Measurements from ENCODE around the gene DPP6. TPM values are rescaled to one million over a fixed set of nuclear protein-coding genes. Genes with fewer than 3 reads are reported as not detected.

DPP6 gene
- total RNA-seq, 1 donor from 2014 or later = 0.48 TPM

DNA sequence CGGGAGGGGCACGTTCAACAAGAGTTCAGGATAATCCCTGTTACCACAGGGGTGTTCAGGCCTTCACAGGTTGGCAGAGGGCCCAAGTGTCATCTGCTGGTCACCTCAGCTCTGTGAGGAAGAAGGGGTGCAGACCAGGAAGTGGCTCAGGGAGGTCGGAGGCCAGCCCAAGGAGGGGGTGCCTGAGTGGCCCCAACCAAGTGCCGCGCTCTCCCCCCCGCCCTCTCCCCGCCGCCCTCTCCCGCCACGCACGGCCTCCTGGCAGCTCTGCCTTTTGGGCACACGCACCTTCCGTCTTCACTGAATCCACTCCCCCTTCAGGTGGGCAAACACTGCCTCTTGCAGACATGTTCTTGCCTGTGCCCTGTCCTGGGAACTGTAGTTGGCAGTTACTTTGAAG lies 705.6 kb downstream of the DPP6 start:
- H3K27ac ChIP-seq (ENCODE audit: low read depth, low read length) = no peak overlapping the region
- Mint-ChIP-seq H3K4me1 (ENCODE audit: low read depth, unreplicated experiment) (peaks cover 3% of the 10 kb centered on the region), H3K27ac (ENCODE audit: unreplicated experiment) (no peak overlapping the region), H3K27me3 (ENCODE audit: low read depth, unreplicated experiment) (peaks cover 6% of the 10 kb centered on the region), H3K9me3 (ENCODE audit: unreplicated experiment) (peaks cover 6% of the 10 kb centered on the region), H3K36me3 (ENCODE audit: low read depth, unreplicated experiment) (peaks cover 2% of the 10 kb centered on the region), H3K4me3 (ENCODE audit: unreplicated experiment) (no peak overlapping the region)
- no peaks in the 10 kb centered on the region for H4K20me1 ChIP-seq (ENCODE audit: insufficient read depth, low read length)
- no peak overlapping the region for H3K4me3 ChIP-seq (ENCODE audit: insufficient read depth, low read depth, low read length)
- H3K9me3 ChIP-seq (ENCODE audit: insufficient read depth, low read depth, low read length) = no peaks in the 10 kb centered on the region
- no peaks in the 10 kb centered on the region for H3K27me3 ChIP-seq (ENCODE audit: insufficient read depth, low read length)
- no peaks in the 10 kb centered on the region for H3K4me1 ChIP-seq (ENCODE audit: insufficient read depth, low read length)
- no peaks in the 10 kb centered on the region for H3K36me3 ChIP-seq (ENCODE audit: insufficient read depth, low read length)
- FAIRE-seq = no peak
- no peak for DNase-seq (ENCODE audit: low read depth)
- H3K79me2 ChIP-seq (ENCODE audit: insufficient read depth, low read length) = no peaks in the 10 kb centered on the region
- H2AFZ ChIP-seq (ENCODE audit: low read depth, low read length) = no peak overlapping the region
- H3K9ac ChIP-seq (ENCODE audit: low read length) = no peak overlapping the region
- no peak overlapping the region for H3K4me2 ChIP-seq (ENCODE audit: low read length)
- TF ChIP-seq, protein P1, sequence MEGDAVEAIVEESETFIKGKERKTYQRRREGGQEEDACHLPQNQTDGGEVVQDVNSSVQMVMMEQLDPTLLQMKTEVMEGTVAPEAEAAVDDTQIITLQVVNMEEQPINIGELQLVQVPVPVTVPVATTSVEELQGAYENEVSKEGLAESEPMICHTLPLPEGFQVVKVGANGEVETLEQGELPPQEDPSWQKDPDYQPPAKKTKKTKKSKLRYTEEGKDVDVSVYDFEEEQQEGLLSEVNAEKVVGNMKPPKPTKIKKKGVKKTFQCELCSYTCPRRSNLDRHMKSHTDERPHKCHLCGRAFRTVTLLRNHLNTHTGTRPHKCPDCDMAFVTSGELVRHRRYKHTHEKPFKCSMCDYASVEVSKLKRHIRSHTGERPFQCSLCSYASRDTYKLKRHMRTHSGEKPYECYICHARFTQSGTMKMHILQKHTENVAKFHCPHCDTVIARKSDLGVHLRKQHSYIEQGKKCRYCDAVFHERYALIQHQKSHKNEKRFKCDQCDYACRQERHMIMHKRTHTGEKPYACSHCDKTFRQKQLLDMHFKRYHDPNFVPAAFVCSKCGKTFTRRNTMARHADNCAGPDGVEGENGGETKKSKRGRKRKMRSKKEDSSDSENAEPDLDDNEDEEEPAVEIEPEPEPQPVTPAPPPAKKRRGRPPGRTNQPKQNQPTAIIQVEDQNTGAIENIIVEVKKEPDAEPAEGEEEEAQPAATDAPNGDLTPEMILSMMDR (IDR thresholded peaks at IDR 0.05; ENCODE audit: insufficient read depth, low read depth, low read length) = no peak
- TF ChIP-seq EZH2 (IDR thresholded peaks at IDR 0.05; ENCODE audit: insufficient read depth, low read length) = no peak

DNA sequence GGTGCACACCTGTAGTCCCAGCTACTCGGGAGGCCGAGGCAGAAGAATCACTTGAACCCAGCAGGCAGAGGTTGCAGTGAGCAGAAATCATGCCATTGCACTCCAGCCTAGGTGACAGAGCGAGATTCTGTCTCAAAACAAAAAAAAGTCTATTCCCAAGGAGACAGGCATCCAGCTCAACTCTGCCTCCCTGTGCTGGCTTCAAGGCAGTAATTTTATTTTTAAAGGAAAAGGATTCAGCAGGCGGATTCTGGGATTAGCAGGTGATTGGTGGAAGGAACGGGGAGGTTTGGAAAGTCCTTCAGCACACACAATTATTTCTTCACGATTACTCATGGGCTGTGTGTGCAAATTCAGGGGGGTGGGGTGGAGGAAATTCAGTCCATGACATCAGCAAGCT lies 707.8 kb downstream of the DPP6 start:
- H3K4me1 ChIP-seq (ENCODE audit: insufficient read depth, low read length) = peaks cover 2% of the 10 kb centered on the region
- Mint-ChIP-seq H3K36me3 (ENCODE audit: low read depth, unreplicated experiment) (peaks cover 2% of the 10 kb centered on the region), H3K4me1 (ENCODE audit: low read depth, unreplicated experiment) (peaks cover 8% of the 10 kb centered on the region), H3K27ac (ENCODE audit: unreplicated experiment) (no peak overlapping the region), H3K4me3 (ENCODE audit: unreplicated experiment) (no peak overlapping the region), H3K27me3 (ENCODE audit: low read depth, unreplicated experiment) (peaks cover 6% of the 10 kb centered on the region), H3K9me3 (ENCODE audit: unreplicated experiment) (peaks cover 6% of the 10 kb centered on the region)
- H3K79me2 ChIP-seq (ENCODE audit: insufficient read depth, low read length) = no peaks in the 10 kb centered on the region
- FAIRE-seq (no peak), DNase-seq (ENCODE audit: low read depth) (no peak)
- no peak overlapping the region for H3K27ac ChIP-seq (ENCODE audit: low read depth, low read length)
- TF ChIP-seq EZH2 (IDR thresholded peaks at IDR 0.05; ENCODE audit: insufficient read depth, low read length) = no peak
- no peak overlapping the region for H2AFZ ChIP-seq (ENCODE audit: low read depth, low read length)
- no peak overlapping the region for H3K9ac ChIP-seq (ENCODE audit: low read length)
- no peaks in the 10 kb centered on the region for H3K9me3 ChIP-seq (ENCODE audit: insufficient read depth, low read depth, low read length)
- H3K36me3 ChIP-seq (ENCODE audit: insufficient read depth, low read length) = no peaks in the 10 kb centered on the region
- no peaks in the 10 kb centered on the region for H3K27me3 ChIP-seq (ENCODE audit: insufficient read depth, low read length)
- no peak overlapping the region for H3K4me2 ChIP-seq (ENCODE audit: low read length)
- H3K4me3 ChIP-seq (ENCODE audit: insufficient read depth, low read depth, low read length) = no peak overlapping the region
- H4K20me1 ChIP-seq (ENCODE audit: insufficient read depth, low read length) = no peaks in the 10 kb centered on the region

DNA sequence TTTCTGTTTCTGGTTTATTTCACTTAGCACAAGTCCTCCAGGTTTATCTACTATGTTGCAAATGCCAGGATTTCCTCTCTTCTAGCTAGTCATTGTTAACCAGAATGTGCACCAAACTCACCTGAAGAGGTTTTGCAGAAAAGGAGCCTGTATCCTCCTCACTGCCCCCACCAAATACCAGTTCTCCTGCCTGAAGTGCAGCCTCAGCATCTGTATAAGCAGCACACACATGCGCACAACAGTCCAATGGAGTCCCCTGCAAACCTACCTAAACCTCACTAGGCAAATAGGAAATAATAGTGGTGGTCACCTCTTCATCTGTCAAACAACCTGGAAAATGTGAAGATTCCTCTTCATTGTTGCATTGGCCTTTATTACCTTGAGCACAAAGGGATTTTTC lies 712.9 kb downstream of the DPP6 start:
- Histone ChIP-seq H3K36me3 (ENCODE audit: insufficient read depth, low read length) (no peaks in the 10 kb centered on the region), H3K27me3 (ENCODE audit: insufficient read depth, low read length) (no peaks in the 10 kb centered on the region), H3K9ac (ENCODE audit: low read length) (no peak overlapping the region), H3K27ac (ENCODE audit: low read depth, low read length) (no peak overlapping the region), H3K79me2 (ENCODE audit: insufficient read depth, low read length) (no peaks in the 10 kb centered on the region), H4K20me1 (ENCODE audit: insufficient read depth, low read length) (no peaks in the 10 kb centered on the region), H3K4me3 (ENCODE audit: insufficient read depth, low read depth, low read length) (no peak overlapping the region), H3K4me1 (ENCODE audit: insufficient read depth, low read length) (peaks cover 11% of the 10 kb centered on the region), H2AFZ (ENCODE audit: low read depth, low read length) (no peak overlapping the region), H3K9me3 (ENCODE audit: insufficient read depth, low read depth, low read length) (no peaks in the 10 kb centered on the region), H3K4me2 (ENCODE audit: low read length) (no peak overlapping the region)
- Mint-ChIP-seq H3K36me3 (ENCODE audit: low read depth, unreplicated experiment) (no peaks in the 10 kb centered on the region), H3K27ac (ENCODE audit: unreplicated experiment) (no peak overlapping the region), H3K4me3 (ENCODE audit: unreplicated experiment) (no peak overlapping the region), H3K9me3 (ENCODE audit: unreplicated experiment) (peaks cover 8% of the 10 kb centered on the region), H3K27me3 (ENCODE audit: low read depth, unreplicated experiment) (no peaks in the 10 kb centered on the region), H3K4me1 (ENCODE audit: low read depth, unreplicated experiment) (peaks cover 30% of the 10 kb centered on the region)
- TF ChIP-seq, protein P1 (IDR thresholded peaks at IDR 0.05; ENCODE audit: insufficient read depth, low read depth, low read length) = no peak
- TF ChIP-seq EZH2 (IDR thresholded peaks at IDR 0.05; ENCODE audit: insufficient read depth, low read length) = no peak
- FAIRE-seq (no peak), DNase-seq (ENCODE audit: low read depth) (no peak)
